ENCODE measurements around the gene SLC25A36.

DNA sequence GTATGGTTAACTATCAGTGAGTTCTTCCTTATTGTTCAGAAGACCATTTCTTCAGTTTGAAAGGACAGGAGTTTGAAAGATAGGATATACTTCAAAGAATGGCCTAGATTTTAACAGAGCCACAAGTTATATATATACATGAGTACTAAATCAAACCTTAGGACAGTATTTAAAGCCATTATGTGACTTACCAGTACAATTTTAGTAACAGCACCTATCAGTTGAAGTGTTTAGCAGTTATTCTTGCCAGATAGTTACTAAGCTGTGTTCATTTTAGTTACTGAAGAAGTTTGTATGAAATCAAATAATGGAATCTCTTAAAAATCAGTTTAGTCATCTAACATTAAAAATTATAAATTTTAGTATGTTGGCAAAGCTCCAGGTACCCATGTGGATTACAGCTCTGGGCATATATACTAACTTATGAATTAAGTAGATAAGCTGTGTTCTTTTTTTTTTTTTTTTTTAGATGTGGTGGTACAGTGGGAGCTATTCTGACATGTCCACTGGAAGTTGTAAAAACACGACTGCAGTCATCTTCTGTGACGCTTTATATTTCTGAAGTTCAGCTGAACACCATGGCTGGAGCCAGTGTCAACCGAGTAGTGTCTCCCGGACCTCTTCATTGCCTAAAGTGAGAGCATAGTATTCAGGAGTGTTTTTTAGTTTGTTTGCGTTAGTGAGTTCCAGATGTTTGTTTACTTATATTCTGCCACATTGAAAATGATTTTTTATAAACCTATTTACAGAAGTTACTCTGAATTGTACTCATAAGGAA lies 14.6 kb downstream of the SLC25A36 start:
- TF ChIP-seq, protein P1, sequence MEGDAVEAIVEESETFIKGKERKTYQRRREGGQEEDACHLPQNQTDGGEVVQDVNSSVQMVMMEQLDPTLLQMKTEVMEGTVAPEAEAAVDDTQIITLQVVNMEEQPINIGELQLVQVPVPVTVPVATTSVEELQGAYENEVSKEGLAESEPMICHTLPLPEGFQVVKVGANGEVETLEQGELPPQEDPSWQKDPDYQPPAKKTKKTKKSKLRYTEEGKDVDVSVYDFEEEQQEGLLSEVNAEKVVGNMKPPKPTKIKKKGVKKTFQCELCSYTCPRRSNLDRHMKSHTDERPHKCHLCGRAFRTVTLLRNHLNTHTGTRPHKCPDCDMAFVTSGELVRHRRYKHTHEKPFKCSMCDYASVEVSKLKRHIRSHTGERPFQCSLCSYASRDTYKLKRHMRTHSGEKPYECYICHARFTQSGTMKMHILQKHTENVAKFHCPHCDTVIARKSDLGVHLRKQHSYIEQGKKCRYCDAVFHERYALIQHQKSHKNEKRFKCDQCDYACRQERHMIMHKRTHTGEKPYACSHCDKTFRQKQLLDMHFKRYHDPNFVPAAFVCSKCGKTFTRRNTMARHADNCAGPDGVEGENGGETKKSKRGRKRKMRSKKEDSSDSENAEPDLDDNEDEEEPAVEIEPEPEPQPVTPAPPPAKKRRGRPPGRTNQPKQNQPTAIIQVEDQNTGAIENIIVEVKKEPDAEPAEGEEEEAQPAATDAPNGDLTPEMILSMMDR (IDR thresholded peaks at IDR 0.05; ENCODE audit: low read depth, low read length, poor library complexity, severe bottlenecking), result no peak
- no peak for TF ChIP-seq EZH2phosphoT487 (IDR thresholded peaks at IDR 0.05; ENCODE audit: borderline replicate concordance, low read length)

Measured in DOHH2 (cell line).